HG02870 (cell line): ENCODE data around the gene DZIP1.
A peak's percentile ranks its signal among the peaks of the same experiment; 100 is the strongest.
"Not testable (repeated sequence)": the region's sequence is repeated elsewhere in the genome, so short reads cannot be mapped to it uniquely, and the experiment has no call there.

Experiments used
- ATAC-seq: cut with Tn5 transposase; IDR thresholded peaks from one replicate; pipeline ENCODE4 v1.9.1; 2021; ENCODE audit warnings: mild to moderate bottlenecking, moderate library complexity; ENCODE audit not compliant: unreplicated experiment

DZIP1 gene

GRCh38 chr13:95644601-95645052 lies at the start of gene DZIP1:
Gene DZIP1, minus strand, starts transcription at chr13:95644706. Its CDS starts 2,677 bp downstream, at chr13:95642029.
- ATAC-seq, result no peak

- not testable (repeated sequence) for ATAC-seq
Observed at GRCh38 chr13:95690986-95691385, 46.5 kb upstream of the DZIP1 start.

- no peak for ATAC-seq
Observed at GRCh38 chr13:95689582-95689926, 45.0 kb upstream of the DZIP1 start.

- ATAC-seq, result not testable (repeated sequence)
Observed at GRCh38 chr13:95684960-95685359, 40.5 kb upstream of the DZIP1 start.

- no peak for ATAC-seq
Observed at GRCh38 chr13:95684418-95684817, 39.9 kb upstream of the DZIP1 start.

- ATAC-seq, result no peak
Observed at GRCh38 chr13:95679722-95680121, 35.2 kb upstream of the DZIP1 start.

- no peak for ATAC-seq
Observed at GRCh38 chr13:95678967-95679366, 34.5 kb upstream of the DZIP1 start.

GRCh38 chr13:95677564-95678266 lies 33.2 kb upstream of the DZIP1 start:
- ATAC-seq, result no peak

- ATAC-seq, result peak; percentile 89
Observed at GRCh38 chr13:95676762-95677563, 32.5 kb upstream of the DZIP1 start, which contains the start of gene DNAJC3. Gene DNAJC3, plus strand, starts transcription at chr13:95677139. Its CDS starts 117 bp downstream, at chr13:95677256.

- peak; percentile 9 for ATAC-seq
Observed at GRCh38 chr13:95676105-95676761, 31.7 kb upstream of the DZIP1 start.

GRCh38 chr13:95671597-95671996 lies 27.1 kb upstream of the DZIP1 start:
- ATAC-seq, result no peak

GRCh38 chr13:95667235-95667634 lies 22.7 kb upstream of the DZIP1 start:
- not testable (repeated sequence) for ATAC-seq

- ATAC-seq, result peak; percentile 51
Observed at GRCh38 chr13:95660981-95661581, 16.6 kb upstream of the DZIP1 start.

- ATAC-seq, result no peak
Observed at GRCh38 chr13:95659500-95659899, 15.0 kb upstream of the DZIP1 start.

- no peak for ATAC-seq
Observed at GRCh38 chr13:95656386-95657015, 12.0 kb upstream of the DZIP1 start.

- no peak for ATAC-seq
Observed at GRCh38 chr13:95652821-95653220, 8.3 kb upstream of the DZIP1 start.

- no peak for ATAC-seq
Observed at GRCh38 chr13:95652244-95652764, 7.8 kb upstream of the DZIP1 start.

- no peak for ATAC-seq
Observed at GRCh38 chr13:95650696-95651095, 6.2 kb upstream of the DZIP1 start.

GRCh38 chr13:95647321-95647720 lies 2.8 kb upstream of the DZIP1 start:
- no peak for ATAC-seq

- no peak for ATAC-seq
Observed at GRCh38 chr13:95643936-95644598, 439 bp downstream of the DZIP1 start.
